Tibial nerve (tissue), 4 donors: ENCODE results near the gene USP48. TPM values are rescaled to one million over a fixed set of nuclear protein-coding genes. Genes with fewer than 3 reads are reported as not detected.

Source experiments
- DNase-seq, 2 donors: peaks; one replicate each; pipeline ENCODE4 v3.0.0-alpha.2; 2019; ENCODE audit warnings: low spot score in 2 of 2
- H3K27ac ChIP-seq, 4 donors: fragments of 200-600 bp; sonication (generic) in 3 of 4; one replicate each; pipeline ENCODE4 v1.5.1; 2017 to 2019; ENCODE audit warnings: mild to moderate bottlenecking in 1 of 4
- H3K27me3 ChIP-seq, 2 donors: fragments of 200-600 bp; sonication (generic) in 1 of 2; one replicate each; pipeline versions ENCODE4 v1.5.1 to v1.6.0; 2017 to 2019
- H3K36me3 ChIP-seq, 3 donors: fragments of 200-600 bp; sonication (generic); one replicate each; pipeline ENCODE4 v1.5.1; 2018 to 2019
- H3K4me1 ChIP-seq, 4 donors: fragments of 200-600 bp; sonication (generic) in 3 of 4; one replicate each; pipeline ENCODE4 v1.5.1; 2017 to 2019
- H3K4me3 ChIP-seq, 4 donors: fragments of 200-600 bp; sonication (generic) in 3 of 4; one replicate each; pipeline ENCODE4 v1.5.1; 2017 to 2019; ENCODE audit warnings: mild to moderate bottlenecking in 1 of 4, moderate library complexity in 1 of 4
- H3K9me3 ChIP-seq, 4 donors: fragments of 200-600 bp; sonication (generic) in 3 of 4; one replicate each; pipeline ENCODE4 v1.5.1; 2017 to 2019
- EP300 ChIP-seq, 2 donors: sonication (generic); formaldehyde crosslinking; IDR thresholded peaks; one replicate each; pipeline ENCODE4 v1.6.1; 2017; ENCODE audit warnings: antibody characterized with exemption in 2 of 2, mild to moderate bottlenecking in 1 of 2
- POLR2A ChIP-seq, 2 donors: fragments of 450-650 bp; IDR thresholded peaks; one replicate each; pipeline ENCODE4 v1.6.1; 2017; ENCODE audit warnings: antibody characterized with exemption in 2 of 2, mild to moderate bottlenecking in 2 of 2, moderate library complexity in 2 of 2
- WGBS, 2 donors: methylation state at CpG; one replicate each; pipeline ENCODE4 v1.1.5; 2018; 5-methylcytosine and 5-hydroxymethylcytosine counted together
- total RNA-seq, 4 donors: library from RNA; depleted of rRNA; stranded (reverse); fragments of >200 nt; gene quantifications; one replicate each; pipeline ENCODE4 v1.1.0, GENCODE V29; 2016
- TF ChIP-seq, protein P1 (sequence below), 5 experiments: fragments of 200-600 bp in 3 of 5; fragments of 450-650 bp in 2 of 5; sonication (generic) in 3 of 5; IDR thresholded peaks; one replicate each; pipeline ENCODE4 v1.5.1; 2016 to 2019; ENCODE audit warnings: antibody characterized with exemption in 5 of 5, mild to moderate bottlenecking in 3 of 5, moderate library complexity in 2 of 5

The USP48 gene
- total RNA-seq, 4 donors from 2014 or later, result 51.1 to 65.9 (median 58.7) TPM

DNA sequence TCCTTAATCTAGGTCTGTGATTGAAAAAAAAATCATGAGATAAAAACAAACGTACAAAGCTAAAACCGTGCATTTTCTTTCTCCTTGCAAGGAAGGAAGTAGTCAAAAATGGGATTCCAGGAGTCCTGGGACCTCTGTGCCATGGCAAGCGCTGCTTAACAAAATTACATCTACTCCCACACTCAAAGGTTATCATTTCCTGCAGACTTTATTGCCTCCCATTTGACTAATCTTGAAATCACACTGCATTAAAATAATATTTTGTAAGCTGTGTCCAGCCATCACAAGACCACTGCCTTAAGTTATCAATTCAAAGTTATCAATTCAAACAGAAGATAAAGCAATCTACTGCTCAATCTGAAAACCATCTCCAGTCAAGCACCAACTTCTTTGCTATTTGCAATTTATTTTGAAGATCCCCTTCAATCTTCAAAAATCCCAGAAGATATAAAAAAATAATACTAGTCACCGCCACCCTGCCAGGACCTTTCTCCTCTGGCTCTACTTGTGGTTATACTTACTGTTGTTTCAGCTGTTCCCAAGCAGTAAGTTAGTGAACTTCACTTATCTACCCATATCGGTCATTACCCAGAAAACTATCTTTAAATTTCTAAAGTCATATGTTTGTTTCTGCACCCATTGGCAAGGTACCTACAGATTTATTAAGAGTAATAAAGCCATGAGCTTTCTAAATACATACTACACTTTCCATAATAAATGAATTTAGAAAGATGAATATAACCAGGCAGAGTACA, 75.7 kb downstream of the USP48 start:
- peaks cover 0 to 47% (median 0%) of the 10 kb centered on the region in 3 donors for H3K36me3 ChIP-seq
- no peak overlapping the region for H3K27ac ChIP-seq
- WGBS, 2 donors, result 52 to 53% methylated on average over 5 of the region's 5 CpGs
- no peak overlapping the region for H3K4me3 ChIP-seq
- H3K4me1 ChIP-seq, result peaks cover 0 to 49% (median 0%) of the 10 kb centered on the region in 4 donors
- H3K27me3 ChIP-seq, result no peaks in the 10 kb centered on the region
- no peaks in the 10 kb centered on the region for H3K9me3 ChIP-seq
- TF ChIP-seq, protein P1, sequence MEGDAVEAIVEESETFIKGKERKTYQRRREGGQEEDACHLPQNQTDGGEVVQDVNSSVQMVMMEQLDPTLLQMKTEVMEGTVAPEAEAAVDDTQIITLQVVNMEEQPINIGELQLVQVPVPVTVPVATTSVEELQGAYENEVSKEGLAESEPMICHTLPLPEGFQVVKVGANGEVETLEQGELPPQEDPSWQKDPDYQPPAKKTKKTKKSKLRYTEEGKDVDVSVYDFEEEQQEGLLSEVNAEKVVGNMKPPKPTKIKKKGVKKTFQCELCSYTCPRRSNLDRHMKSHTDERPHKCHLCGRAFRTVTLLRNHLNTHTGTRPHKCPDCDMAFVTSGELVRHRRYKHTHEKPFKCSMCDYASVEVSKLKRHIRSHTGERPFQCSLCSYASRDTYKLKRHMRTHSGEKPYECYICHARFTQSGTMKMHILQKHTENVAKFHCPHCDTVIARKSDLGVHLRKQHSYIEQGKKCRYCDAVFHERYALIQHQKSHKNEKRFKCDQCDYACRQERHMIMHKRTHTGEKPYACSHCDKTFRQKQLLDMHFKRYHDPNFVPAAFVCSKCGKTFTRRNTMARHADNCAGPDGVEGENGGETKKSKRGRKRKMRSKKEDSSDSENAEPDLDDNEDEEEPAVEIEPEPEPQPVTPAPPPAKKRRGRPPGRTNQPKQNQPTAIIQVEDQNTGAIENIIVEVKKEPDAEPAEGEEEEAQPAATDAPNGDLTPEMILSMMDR (IDR thresholded peaks at IDR 0.05), result no peak
- no peak for TF ChIP-seq POLR2A (IDR thresholded peaks at IDR 0.05)
- no peak for DNase-seq

DNA sequence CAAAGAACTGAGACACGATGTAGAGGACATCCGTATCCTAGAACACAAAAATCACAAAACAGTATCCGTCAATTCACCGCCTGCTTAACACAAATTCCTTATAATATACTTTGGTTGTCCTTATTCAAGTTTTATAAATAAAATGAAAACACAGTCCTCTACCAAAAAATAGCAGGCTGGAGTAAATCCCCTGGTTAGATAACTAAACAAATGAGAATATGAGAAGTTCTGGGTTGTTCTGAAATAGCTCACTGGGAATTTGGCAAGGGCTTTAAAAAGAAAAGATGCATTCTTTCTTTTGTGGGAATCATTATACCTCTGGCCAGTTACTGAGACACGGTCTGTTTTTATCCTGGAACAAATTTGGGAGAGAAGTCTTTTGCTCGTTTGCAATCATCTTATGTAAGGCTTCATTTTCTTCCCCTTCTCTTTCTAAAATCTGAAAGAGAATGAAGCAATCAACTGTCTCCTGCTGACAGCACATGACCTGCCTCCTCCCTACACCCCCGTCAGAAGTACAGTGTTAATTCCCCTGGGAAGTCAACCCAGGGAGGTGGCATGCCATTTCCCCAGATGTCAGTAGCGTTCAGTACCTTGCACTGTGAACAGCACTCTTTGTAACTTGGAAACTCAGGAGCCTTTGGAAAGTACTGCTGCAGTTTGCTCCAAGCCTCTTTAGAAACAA, 76.7 kb downstream of the USP48 start:
- no peak for DNase-seq
- Histone ChIP-seq H3K36me3 (peaks cover 0 to 45% (median 0%) of the 10 kb centered on the region in 3 donors), H3K4me1 (peaks cover 0 to 49% (median 0%) of the 10 kb centered on the region in 4 donors), H3K27me3 (no peaks in the 10 kb centered on the region), H3K27ac (peak overlapping the region in 2 of 4 donors; percentile 68 to 72), H3K9me3 (no peaks in the 10 kb centered on the region), H3K4me3 (no peak overlapping the region)
- TF ChIP-seq EP300 (IDR thresholded peaks at IDR 0.05), result peak in 1 of 2 donors; percentile 77
- TF ChIP-seq, protein P1 (IDR thresholded peaks at IDR 0.05), result no peak
- 43 to 45% methylated on average over 8 of the region's 8 CpGs for WGBS, 2 donors

DNA sequence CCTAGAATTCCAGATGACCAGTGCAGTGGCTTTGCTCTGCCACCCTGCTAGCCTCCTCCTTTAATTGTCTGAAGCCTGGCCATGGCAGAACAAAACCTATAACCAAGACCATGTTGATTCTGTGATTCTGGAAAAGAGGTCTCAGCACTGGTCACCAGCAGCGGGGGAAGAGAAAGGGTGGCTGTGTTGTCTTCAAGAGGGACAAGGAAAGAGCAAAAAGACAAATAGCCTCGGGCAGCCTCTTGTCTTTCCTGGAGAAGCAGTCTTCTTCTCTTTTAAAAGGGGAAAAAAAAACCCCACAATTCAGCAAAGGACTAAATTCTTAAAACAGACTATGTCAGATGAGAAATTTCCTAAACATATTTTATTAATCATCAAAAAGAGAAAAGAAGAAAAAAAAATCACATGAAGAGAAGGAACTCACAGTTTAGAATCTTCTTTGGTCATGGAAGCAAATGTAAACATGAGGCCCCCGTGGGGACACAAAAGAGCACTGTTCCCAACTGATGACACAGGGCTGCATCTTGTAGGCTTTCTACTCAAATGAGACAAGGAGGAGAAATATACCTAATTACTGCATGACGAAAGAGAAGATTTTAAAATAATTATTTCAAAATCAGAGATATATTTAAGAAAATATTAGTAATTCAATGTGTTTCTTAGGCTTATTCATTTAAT, 77.5 kb downstream of the USP48 start:
- H3K4me3 ChIP-seq, result no peak overlapping the region
- H3K27ac ChIP-seq, result peak overlapping the region in 2 of 4 donors; percentile 68 to 72
- no peaks in the 10 kb centered on the region for H3K27me3 ChIP-seq
- TF ChIP-seq POLR2A (IDR thresholded peaks at IDR 0.05), result no peak
- TF ChIP-seq EP300 (IDR thresholded peaks at IDR 0.05), result no peak
- TF ChIP-seq, protein P1 (IDR thresholded peaks at IDR 0.05), result no peak
- DNase-seq, result no peak
- peaks cover 0 to 49% (median 0%) of the 10 kb centered on the region in 4 donors for H3K4me1 ChIP-seq
- no peaks in the 10 kb centered on the region for H3K9me3 ChIP-seq
- peaks cover 0 to 47% (median 0%) of the 10 kb centered on the region in 3 donors for H3K36me3 ChIP-seq
- WGBS, 2 donors, result 34 to 46% methylated on average over 4 of the region's 4 CpGs

DNA sequence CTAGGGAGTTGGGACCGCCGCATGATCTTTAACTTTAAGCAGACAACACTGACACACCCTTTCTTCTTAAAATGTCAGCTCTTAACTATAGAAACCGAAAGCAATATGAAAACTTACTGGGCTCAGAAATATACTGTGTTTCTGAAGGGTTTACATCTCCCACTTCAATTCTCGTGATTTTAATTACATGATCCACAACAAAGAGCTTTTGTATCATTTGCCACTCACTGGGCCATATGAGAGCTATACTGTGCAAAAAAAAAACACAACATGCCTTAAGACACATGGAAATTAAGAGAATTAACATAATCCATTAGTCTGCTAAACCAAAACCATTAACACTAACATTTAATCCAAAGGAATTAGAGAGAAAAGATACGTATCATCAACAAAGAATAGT, 78.8 kb downstream of the USP48 start:
- Histone ChIP-seq H3K36me3 (peaks cover 0 to 59% (median 0%) of the 10 kb centered on the region in 3 donors), H3K4me3 (no peak overlapping the region), H3K27me3 (no peaks in the 10 kb centered on the region), H3K4me1 (peaks cover 0 to 49% (median 0%) of the 10 kb centered on the region in 4 donors), H3K9me3 (no peaks in the 10 kb centered on the region), H3K27ac (peak overlapping the region in 3 of 4 donors; percentile 14 to 72 (median 68))
- WGBS, 2 donors, result 57 to 61% methylated on average over 5 of the region's 5 CpGs
- TF ChIP-seq EP300 (IDR thresholded peaks at IDR 0.05), result no peak
- TF ChIP-seq, protein P1 (IDR thresholded peaks at IDR 0.05), result no peak
- no peak for TF ChIP-seq POLR2A (IDR thresholded peaks at IDR 0.05)
- DNase-seq, result no peak
